Measurements from ENCODE around the gene GRIK5.
A peak's percentile ranks its signal among the peaks of the same experiment; 100 is the strongest.

Gene GRIK5, protein sequence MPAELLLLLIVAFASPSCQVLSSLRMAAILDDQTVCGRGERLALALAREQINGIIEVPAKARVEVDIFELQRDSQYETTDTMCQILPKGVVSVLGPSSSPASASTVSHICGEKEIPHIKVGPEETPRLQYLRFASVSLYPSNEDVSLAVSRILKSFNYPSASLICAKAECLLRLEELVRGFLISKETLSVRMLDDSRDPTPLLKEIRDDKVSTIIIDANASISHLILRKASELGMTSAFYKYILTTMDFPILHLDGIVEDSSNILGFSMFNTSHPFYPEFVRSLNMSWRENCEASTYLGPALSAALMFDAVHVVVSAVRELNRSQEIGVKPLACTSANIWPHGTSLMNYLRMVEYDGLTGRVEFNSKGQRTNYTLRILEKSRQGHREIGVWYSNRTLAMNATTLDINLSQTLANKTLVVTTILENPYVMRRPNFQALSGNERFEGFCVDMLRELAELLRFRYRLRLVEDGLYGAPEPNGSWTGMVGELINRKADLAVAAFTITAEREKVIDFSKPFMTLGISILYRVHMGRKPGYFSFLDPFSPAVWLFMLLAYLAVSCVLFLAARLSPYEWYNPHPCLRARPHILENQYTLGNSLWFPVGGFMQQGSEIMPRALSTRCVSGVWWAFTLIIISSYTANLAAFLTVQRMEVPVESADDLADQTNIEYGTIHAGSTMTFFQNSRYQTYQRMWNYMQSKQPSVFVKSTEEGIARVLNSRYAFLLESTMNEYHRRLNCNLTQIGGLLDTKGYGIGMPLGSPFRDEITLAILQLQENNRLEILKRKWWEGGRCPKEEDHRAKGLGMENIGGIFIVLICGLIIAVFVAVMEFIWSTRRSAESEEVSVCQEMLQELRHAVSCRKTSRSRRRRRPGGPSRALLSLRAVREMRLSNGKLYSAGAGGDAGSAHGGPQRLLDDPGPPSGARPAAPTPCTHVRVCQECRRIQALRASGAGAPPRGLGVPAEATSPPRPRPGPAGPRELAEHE

DNA sequence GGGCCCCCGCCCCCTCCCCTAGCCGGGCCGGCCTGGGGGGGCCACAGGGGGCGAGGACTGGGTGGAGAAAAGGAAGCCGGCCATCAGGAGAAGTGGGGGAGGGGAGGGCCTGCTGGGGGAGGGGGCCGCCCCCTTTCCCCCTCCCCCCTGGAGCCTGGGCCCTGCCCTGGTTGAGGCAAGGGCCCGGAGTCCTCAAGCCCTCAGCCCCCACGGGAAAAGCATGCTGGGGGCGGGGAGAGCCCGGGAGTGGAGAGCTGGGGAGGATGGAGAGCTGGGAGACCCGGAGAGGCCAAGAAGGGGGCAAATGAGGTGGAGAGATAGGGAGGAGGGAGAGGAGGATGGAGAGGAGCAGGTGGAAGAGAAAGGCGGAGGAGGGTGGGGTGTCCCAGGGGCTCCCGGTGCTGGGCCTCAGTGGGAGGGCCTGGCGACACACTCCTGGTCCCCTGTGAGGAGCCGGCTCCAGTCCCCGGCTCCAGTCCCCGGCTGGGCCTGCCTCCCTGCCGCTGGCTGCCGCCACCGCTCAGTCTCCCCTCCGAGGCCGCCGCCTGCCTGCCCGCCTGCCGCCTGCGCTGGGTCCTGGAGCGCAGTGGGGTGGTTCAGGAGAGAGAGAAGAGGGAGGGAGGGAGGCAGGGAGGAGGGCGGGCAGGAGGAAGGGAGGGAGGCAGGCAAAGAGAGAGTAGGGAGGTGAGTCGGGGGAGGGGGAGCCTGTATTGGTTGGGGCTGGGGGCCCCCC, at the start of gene GRIK5:
GRIK5 (minus strand) TSS at position 588 of the 733 bp plus-strand sequence. CDS start 4,436 bp downstream, outside the sequence.
- no peaks in the 10 kb centered on the region for H3K9me3 ChIP-seq (ENCODE audit: control insufficient read depth, insufficient read depth, low read depth, low read length)
- POLR2A ChIA-PET, result no interaction called here
- TF ChIP-seq OSR2 (tag by site-specific recombination; IDR thresholded peaks at IDR 0.05) (no peak), ZNF175 (tag by site-specific recombination; IDR thresholded peaks at IDR 0.05) (no peak), GLIS1 (tag by site-specific recombination; IDR thresholded peaks at IDR 0.05) (peak; percentile 32; the same call in 1 of the 2 replicates), ZIC2 (tag by site-specific recombination; IDR thresholded peaks at IDR 0.05) (peak; percentile 51), ZNF157 (tag by site-specific recombination; IDR thresholded peaks at IDR 0.05) (no peak), GLIS2 (tag by site-specific recombination; IDR thresholded peaks at IDR 0.05) (peak; percentile 43; the same call in 1 of the 2 replicates), EGR2 (tag by site-specific recombination; IDR thresholded peaks at IDR 0.05; ENCODE audit: low read depth) (peak; percentile 54; the same call in 1 of the 2 replicates), ZNF707 (tag by site-specific recombination; IDR thresholded peaks at IDR 0.05) (no peak), ZNF391 (tag by site-specific recombination; IDR thresholded peaks at IDR 0.05; ENCODE audit: borderline replicate concordance, low read depth) (no peak), ZFHX2 (tag by site-specific recombination; conservative IDR thresholded peaks at IDR 0.05) (peak; percentile 66), ZNF629 (tag by site-specific recombination; IDR thresholded peaks at IDR 0.05) (no peak)
- TF ChIP-seq, protein P1, sequence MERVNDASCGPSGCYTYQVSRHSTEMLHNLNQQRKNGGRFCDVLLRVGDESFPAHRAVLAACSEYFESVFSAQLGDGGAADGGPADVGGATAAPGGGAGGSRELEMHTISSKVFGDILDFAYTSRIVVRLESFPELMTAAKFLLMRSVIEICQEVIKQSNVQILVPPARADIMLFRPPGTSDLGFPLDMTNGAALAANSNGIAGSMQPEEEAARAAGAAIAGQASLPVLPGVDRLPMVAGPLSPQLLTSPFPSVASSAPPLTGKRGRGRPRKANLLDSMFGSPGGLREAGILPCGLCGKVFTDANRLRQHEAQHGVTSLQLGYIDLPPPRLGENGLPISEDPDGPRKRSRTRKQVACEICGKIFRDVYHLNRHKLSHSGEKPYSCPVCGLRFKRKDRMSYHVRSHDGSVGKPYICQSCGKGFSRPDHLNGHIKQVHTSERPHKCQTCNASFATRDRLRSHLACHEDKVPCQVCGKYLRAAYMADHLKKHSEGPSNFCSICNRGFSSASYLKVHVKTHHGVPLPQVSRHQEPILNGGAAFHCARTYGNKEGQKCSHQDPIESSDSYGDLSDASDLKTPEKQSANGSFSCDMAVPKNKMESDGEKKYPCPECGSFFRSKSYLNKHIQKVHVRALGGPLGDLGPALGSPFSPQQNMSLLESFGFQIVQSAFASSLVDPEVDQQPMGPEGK (tag by site-specific recombination; IDR thresholded peaks at IDR 0.05), result peak; percentile 52; the same call in 1 of the 2 replicates
- TF ChIP-seq, protein P2, sequence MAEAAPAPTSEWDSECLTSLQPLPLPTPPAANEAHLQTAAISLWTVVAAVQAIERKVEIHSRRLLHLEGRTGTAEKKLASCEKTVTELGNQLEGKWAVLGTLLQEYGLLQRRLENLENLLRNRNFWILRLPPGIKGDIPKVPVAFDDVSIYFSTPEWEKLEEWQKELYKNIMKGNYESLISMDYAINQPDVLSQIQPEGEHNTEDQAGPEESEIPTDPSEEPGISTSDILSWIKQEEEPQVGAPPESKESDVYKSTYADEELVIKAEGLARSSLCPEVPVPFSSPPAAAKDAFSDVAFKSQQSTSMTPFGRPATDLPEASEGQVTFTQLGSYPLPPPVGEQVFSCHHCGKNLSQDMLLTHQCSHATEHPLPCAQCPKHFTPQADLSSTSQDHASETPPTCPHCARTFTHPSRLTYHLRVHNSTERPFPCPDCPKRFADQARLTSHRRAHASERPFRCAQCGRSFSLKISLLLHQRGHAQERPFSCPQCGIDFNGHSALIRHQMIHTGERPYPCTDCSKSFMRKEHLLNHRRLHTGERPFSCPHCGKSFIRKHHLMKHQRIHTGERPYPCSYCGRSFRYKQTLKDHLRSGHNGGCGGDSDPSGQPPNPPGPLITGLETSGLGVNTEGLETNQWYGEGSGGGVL (tag by site-specific recombination; IDR thresholded peaks at IDR 0.05), result peak; percentile 17; the same call in 1 of the 2 replicates
- TF ChIP-seq, protein P3, sequence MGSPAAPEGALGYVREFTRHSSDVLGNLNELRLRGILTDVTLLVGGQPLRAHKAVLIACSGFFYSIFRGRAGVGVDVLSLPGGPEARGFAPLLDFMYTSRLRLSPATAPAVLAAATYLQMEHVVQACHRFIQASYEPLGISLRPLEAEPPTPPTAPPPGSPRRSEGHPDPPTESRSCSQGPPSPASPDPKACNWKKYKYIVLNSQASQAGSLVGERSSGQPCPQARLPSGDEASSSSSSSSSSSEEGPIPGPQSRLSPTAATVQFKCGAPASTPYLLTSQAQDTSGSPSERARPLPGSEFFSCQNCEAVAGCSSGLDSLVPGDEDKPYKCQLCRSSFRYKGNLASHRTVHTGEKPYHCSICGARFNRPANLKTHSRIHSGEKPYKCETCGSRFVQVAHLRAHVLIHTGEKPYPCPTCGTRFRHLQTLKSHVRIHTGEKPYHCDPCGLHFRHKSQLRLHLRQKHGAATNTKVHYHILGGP (tag by site-specific recombination; IDR thresholded peaks at IDR 0.05), result no peak
- TF ChIP-seq, protein P4, sequence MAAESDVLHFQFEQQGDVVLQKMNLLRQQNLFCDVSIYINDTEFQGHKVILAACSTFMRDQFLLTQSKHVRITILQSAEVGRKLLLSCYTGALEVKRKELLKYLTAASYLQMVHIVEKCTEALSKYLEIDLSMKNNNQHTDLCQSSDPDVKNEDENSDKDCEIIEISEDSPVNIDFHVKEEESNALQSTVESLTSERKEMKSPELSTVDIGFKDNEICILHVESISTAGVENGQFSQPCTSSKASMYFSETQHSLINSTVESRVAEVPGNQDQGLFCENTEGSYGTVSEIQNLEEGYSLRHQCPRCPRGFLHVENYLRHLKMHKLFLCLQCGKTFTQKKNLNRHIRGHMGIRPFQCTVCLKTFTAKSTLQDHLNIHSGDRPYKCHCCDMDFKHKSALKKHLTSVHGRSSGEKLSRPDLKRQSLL (tag by site-specific recombination; IDR thresholded peaks at IDR 0.05), result peak; percentile 33; the same call in 1 of the 2 replicates
- no peaks in the 10 kb centered on the region for H3K4me1 ChIP-seq (ENCODE audit: control insufficient read depth, insufficient read depth, low read length)
- no peak within 1 kb of the TSS for H3K4me3 ChIP-seq (ENCODE audit: low read depth, low read length)
- no peak within 1 kb of the TSS for H3K27ac ChIP-seq (ENCODE audit: extremely low read depth, low read depth, low read length)
- CTCF ChIA-PET, result no interaction called here
- no peaks in the 10 kb centered on the region; a peak in 1 of 3 replicates for H3K36me3 ChIP-seq (ENCODE audit: control insufficient read depth in 2 of 2, insufficient read depth in 1 of 2, low read length in 2 of 2)
